ENCODE measurements around the gene B3GNT9.

Gene B3GNT9

DNA sequence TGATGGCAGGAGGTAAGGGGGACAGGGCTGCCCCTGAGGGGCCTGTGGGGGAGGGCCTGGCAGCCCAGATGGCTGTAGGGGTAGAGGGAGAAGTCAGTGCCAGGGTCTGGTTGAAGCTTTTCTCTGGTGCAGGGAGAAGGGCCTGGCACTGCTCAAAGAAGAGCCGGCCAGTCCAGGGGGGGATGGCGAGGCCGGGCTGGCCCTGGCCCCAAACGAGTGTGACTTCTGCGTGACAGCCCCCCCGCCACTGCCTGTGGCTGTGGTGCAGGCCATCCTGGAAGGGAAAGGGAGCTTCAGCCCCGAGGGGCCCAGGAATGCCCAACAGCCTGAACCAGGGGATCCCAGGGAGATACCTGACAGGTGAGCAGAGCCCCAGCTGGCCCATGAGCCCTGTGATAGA is 16.8 kb upstream of the B3GNT9 start:
- DNase-seq (ENCODE audit: low read depth in 2 of 2): no peak

DNA sequence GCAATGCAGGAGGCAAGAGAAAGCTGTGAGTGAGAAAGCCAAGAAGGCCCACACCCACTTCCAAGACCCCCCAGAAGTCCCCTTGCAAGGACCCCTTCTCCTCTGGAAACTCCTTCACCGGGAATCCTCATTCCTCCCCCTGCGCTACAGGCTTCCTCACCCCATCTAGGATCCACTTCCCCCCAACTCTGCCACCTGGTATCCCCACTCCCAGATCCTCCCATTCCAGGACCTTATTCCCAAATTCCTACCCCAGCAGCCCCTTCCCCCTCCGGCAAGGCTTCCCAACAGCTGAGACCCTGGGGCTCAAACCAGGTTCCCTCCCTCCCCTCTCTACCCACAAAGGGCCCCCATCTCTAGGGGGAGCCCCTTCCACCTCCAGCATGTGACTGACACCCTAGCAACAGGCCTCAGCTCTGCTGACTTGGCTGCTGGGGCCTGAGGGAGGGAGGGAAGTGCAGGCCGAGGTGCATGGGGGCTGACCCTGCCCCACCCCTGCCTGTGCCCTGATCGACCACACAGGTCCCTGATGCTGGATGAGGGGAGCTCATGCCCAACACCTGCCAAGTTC is 15.9 kb upstream of the B3GNT9 start:
- no peak for DNase-seq (ENCODE audit: low read depth in 2 of 2)

DNA sequence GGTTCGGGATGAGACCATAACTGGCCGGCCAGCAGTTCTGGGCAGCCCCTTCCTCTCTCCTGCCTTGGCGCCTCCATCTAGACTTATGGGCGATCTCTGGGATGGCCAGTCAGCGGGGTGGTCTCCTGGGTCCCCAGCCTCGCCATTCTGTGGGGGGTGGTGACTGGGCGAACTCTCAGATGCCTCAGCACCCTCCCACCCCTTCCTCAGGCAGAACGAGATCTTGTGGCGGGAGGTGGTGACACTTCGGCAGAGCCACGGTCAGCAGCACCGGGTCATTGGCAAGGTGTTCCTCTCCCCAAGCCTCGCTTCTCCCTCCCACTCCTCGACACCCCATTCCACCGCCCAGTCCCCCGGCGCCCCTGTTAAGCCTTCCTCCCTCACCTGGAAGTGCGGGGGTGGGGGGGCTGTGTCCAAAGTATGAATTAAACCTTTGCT is 15.3 kb upstream of the B3GNT9 start:
- no peak for DNase-seq (ENCODE audit: low read depth in 2 of 2)

- DNase-seq (ENCODE audit: low read depth in 2 of 2): no peak
These were observed 14.6 kb upstream of the B3GNT9 start for GRCh38 chr16:67165121-67166078.

DNA sequence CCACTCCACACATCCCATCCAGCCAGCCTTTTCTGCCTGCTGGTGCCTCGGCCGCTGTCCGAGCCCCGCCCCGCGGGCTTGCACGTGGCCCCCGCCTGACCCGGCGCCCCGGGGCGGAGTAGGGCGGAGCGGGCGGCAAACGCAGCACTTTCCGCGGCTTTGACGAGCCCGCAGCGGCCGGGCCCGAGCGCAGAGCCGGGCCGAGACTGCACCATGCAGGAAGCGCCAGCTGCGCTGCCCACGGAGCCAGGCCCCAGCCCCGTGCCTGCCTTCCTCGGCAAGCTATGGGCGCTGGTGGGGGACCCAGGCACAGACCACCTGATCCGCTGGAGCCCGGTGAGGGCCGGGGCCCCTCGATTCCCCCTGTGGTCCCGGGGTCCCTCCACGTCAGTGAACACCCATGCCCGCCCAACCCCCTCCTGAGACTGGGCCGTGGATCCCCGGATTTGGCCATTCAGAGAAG is 13.8 kb upstream of the B3GNT9 start, which contains the start of gene HSF4:
Gene HSF4 (plus strand): TSS at position 147 of the 463 bp plus-strand sequence. CDS start 67 bp downstream, at position 214.
- DNase-seq (ENCODE audit: low read depth in 2 of 2): no peak

- no peak for DNase-seq (ENCODE audit: low read depth in 2 of 2)
These were observed 13.3 kb upstream of the B3GNT9 start for GRCh38 chr16:67163999-67164558.

DNA sequence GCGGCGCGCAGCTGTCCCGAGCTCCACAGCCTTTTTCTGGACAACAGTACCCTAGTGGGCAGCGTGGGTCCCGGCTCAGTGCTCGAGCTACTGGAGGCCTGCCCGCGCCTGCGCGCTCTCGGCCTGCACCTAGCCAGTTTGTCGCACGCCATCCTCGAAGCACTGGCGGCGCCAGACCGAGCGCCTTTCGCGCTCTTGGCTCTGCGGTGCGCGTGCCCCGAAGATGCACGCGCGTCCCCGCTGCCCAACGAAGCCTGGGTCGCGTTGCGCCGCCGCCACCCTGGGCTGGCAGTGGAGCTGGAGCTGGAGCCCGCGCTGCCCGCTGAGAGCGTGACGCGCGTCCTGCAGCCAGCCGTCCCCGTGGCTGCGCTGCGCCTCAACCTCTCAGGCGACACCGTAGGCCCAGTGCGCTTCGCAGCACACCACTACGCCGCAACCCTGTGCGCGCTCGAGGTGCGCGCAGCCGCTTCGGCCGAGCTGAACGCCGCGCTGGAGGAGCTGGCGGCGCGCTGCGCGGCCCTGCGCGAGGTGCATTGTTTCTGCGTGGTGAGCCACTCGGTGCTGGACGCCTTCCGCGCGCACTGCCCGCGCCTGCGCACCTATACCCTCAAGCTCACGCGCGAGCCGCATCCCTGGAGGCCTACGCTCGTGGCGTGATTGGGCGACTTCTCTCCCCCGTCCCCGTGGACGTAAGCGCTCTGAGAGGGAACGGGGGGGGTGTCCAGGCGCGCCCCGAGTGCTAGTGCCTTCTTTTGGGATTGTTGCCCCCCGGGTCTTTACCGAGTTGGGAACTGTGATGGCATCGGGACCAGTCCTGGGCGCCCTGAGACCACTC is 12.6 kb upstream of the B3GNT9 start:
- DNase-seq (ENCODE audit: low read depth in 2 of 2): no peak

- no peak for DNase-seq (ENCODE audit: low read depth in 2 of 2)
These were observed 11.8 kb upstream of the B3GNT9 start for GRCh38 chr16:67162506-67163163.

- no peak for DNase-seq (ENCODE audit: low read depth in 2 of 2)
These were observed 10.8 kb upstream of the B3GNT9 start for GRCh38 chr16:67161595-67162058.

GRCh38 chr16:67158637-67159600 is 8.1 kb upstream of the B3GNT9 start:
- peak; percentile 50 to 57 for DNase-seq (ENCODE audit: low read depth in 2 of 2)

- no peak for DNase-seq (ENCODE audit: low read depth in 2 of 2)
These were observed 7.3 kb upstream of the B3GNT9 start for GRCh38 chr16:67157892-67158635.

DNA sequence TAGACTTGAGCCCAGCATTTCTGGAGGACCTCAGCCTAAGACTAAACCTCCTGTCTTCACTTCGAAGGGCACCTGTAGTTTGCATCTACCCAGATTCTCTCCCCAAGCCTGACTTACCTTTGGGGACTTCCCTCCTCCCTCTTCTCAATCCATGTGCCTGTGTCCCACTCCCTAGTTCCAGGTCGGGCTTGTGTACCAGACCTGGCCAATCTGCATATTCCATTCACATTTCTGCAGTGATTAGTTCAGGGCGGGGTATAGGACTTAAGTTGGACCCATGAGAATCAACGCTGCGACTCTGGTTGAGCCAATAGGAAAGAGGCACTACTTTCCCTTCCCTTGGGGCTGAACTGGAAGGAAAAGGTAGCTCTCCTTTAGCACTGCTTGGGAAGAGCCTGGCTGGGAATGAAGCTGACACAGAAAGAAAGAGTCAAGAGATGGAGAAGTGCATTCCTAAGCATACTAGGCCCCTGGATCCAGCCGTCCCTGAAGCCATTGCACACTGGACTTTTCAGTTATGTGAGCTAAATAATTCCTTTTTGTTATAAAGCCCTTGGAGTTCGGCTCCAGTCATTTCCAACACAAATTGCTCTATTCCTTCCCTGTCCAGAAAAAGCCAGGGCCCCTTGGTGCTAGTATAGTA is 6.4 kb upstream of the B3GNT9 start:
- no peak for DNase-seq (ENCODE audit: low read depth in 2 of 2)

DNA sequence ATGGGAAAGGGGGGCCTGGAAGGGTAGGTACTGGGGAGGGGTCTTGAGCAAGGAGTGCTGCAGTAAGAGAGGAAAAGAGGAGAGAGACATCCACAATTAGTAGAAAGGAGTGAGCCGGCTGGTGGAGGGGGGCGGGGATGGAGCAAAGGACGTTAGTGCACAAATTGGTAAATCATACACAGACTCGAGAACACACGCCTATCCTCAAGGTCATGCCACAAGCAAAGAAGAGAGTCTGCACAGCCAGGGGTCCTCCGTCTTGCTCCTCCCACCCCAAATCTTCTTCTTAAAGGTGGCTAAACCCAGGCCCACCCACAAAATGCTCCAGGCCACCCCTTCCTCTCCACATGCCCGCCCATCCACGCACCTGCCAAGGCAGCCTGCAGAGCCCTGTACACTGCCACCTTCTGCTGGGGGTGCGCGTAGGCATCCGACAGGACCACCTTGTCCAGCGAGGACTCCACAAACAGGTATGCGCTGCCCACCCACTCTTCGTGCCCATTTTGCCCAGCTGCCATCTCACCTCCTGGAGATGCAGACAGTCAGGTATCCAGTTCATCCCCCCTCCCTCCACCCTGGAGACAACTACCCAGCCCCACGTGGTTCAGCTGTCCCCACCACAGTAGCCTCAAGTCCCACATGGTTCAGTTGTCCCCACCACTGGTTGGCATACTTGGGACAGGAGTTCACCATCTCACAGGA is 5.5 kb upstream of the B3GNT9 start:
- no peak for DNase-seq (ENCODE audit: low read depth in 2 of 2)

- DNase-seq (ENCODE audit: low read depth in 2 of 2): peak; percentile 54 to 68
These were observed 4.7 kb upstream of the B3GNT9 start for GRCh38 chr16:67155295-67156142.

DNA sequence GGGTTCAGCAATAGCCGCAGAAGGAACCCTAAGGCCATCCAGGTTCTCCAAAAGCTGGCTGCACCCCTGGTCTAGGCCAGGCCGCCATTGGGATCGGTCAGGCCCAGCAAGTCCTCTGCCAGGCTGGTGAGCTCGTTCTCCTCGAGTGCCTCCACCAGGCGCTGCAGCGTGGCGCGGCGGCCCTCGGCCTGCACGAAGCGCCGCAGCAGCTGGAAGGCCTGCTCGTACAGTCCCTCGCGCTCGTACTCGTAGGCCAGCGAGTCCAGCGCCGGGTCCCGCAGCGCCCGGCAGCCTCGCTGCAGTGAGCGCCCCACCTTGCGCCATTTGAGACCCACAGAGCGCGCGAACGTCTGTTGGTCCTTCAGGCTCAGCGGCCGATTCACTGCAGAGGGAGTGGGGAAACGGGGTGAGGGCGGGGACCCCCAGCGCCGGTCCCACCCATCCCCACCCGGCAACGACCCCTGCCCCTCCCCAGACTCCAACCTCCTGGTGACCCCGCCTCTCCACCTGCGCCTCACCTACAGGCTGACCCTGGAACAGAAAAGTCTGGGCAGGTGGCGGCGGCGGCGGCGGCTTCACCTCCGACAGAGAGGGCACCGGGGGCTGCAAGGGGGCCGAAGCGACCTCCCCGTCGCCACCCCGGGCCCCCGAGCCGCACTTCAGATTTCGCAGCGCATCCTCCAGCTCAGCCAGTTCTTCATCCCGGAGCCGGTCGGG is 3.9 kb upstream of the B3GNT9 start:
- no peak for DNase-seq (ENCODE audit: low read depth in 2 of 2)

DNA sequence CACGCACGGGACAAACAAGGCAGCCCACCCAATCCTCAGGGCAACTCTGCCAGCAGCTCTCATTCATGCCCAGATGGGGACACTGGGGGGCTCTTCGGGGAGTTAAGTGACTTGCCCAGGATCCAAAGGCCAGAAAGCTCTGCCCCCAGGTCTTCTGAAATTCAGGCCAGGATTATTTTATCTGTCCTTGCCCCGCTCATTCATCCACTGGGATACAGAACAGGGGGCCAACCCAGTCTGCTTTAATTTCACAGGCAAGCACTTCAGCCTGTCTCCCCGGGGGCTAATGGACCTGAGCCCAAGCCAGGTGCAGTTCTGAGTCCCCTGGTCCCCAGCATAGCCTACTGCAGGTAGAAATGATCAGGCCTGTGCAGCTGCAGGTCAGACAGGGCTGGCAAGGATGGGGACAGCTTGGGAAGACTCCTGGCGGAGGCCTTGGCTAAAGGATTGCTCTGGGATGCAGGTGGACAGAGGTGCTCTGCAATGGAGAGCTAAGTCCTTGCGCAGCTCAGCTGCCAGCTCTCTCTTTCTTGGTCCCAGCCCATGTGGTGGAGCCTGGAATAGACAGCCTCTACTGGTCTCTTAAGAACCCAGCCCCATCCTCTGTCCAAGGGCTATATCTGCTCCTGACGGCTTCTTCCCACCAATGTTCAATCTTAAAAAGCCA is 766 bp upstream of the B3GNT9 start:
- no peak for DNase-seq (ENCODE audit: low read depth in 2 of 2)
